ENCODE results near the gene RPS6KA2. TPM values are rescaled to one million over a fixed set of nuclear protein-coding genes. Genes with fewer than 3 reads are reported as not detected.

RPS6KA2 gene
- total and polyA plus RNA-seq, 2 donors (not counting 3 experiments of a cell fraction or from before 2014, with no cell fraction given) = 54.5 to 75.8 TPM

DNA sequence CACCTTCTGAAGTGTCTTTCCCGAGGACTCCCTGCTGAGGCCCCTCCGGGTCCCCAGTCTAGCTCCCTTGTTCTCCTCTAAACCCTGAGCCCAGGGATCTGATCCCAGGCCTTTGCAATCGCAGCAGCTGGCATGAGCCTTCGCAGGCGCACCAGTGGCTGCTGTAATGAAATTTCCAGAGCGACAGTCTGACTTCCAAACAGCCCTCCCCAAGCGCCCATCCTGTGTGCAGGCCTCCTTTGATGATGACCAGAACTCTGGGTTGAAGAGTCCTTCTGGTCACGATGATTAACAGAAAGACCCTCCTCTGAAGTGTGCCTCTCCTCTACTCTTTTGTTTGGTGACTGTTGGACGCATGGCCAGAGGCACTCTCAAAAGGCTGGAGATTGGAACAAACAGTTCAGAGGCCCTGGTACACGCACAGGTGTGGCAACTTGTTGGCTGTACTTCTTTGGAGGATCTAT is 155.2 kb downstream of the RPS6KA2 start:
- intact Hi-C loops (cut with micrococcal nuclease) (no loop called here), dilution Hi-C loops (cut with MboI; ENCODE audit: extremely low pct_ligation_motif_present, low sequenced_read_pairs) (no loop called here)
- H2AFZ ChIP-seq (ENCODE audit: low read depth, low read length) = no peak overlapping the region
- H3K9ac ChIP-seq (replicated peaks; ENCODE audit: extremely low read depth, insufficient read depth, low read length) = no peak overlapping the region
- no peaks in the 10 kb centered on the region for H3K9me3 ChIP-seq (replicated peaks; ENCODE audit: control insufficient read depth, insufficient read depth, low read length)
- no peaks in the 10 kb centered on the region for H3K27me3 ChIP-seq (ENCODE audit: control insufficient read depth in 2 of 2, insufficient read depth in 2 of 2, low read length in 2 of 2)
- ChIA-PET POLR2A (no interaction called here), CTCF (no interaction called here)
- no peaks in the 10 kb centered on the region for H3K79me2 ChIP-seq (ENCODE audit: control insufficient read depth, insufficient read depth, low read length)
- no peak for TF ChIP-seq JUN (IDR thresholded peaks at IDR 0.05; ENCODE audit: borderline replicate concordance, insufficient read depth, insufficient read length, low read depth)
- TF ChIP-seq POLR2AphosphoS5 (IDR thresholded peaks at IDR 0.05; ENCODE audit: insufficient read depth, low read depth, low read length) = no peak
- no peak for TF ChIP-seq POLR2A (IDR thresholded peaks at IDR 0.05; ENCODE audit: low read depth, low read length)
- no peak for TF ChIP-seq EZH2 (IDR thresholded peaks at IDR 0.05; ENCODE audit: borderline replicate concordance, low read depth, low read length, severe bottlenecking)
- no peak for TF ChIP-seq MYC (IDR thresholded peaks at IDR 0.05; ENCODE audit: low read depth, low read length)
- TF ChIP-seq, protein P1, sequence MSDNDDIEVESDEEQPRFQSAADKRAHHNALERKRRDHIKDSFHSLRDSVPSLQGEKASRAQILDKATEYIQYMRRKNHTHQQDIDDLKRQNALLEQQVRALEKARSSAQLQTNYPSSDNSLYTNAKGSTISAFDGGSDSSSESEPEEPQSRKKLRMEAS (IDR thresholded peaks at IDR 0.05; ENCODE audit: insufficient read depth, insufficient read length) = no peak
- TF ChIP-seq FOS (IDR thresholded peaks at IDR 0.05; ENCODE audit: borderline replicate concordance, insufficient read depth, low read length) = no peak
- TF ChIP-seq, protein P2, sequence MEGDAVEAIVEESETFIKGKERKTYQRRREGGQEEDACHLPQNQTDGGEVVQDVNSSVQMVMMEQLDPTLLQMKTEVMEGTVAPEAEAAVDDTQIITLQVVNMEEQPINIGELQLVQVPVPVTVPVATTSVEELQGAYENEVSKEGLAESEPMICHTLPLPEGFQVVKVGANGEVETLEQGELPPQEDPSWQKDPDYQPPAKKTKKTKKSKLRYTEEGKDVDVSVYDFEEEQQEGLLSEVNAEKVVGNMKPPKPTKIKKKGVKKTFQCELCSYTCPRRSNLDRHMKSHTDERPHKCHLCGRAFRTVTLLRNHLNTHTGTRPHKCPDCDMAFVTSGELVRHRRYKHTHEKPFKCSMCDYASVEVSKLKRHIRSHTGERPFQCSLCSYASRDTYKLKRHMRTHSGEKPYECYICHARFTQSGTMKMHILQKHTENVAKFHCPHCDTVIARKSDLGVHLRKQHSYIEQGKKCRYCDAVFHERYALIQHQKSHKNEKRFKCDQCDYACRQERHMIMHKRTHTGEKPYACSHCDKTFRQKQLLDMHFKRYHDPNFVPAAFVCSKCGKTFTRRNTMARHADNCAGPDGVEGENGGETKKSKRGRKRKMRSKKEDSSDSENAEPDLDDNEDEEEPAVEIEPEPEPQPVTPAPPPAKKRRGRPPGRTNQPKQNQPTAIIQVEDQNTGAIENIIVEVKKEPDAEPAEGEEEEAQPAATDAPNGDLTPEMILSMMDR (IDR thresholded peaks at IDR 0.05; ENCODE audit: extremely low read depth in 1 of 2, insufficient read depth in 1 of 2, low read depth in 1 of 2, low read length in 2 of 2) = no peak
- no peak for TF ChIP-seq GATA2 (IDR thresholded peaks at IDR 0.05; ENCODE audit: insufficient read depth, insufficient read length, low read depth, low read length)
- no peak overlapping the region for H3K27ac ChIP-seq (ENCODE audit: insufficient read depth, low read depth, low read length)
- no peaks in the 10 kb centered on the region for H4K20me1 ChIP-seq (replicated peaks; ENCODE audit: control insufficient read depth, extremely low read depth, insufficient read depth, low read length)
- no peak overlapping the region for H3K4me3 ChIP-seq (replicated peaks in 1 of 3; ENCODE audit: insufficient read depth in 1 of 3, low read depth in 1 of 3, low read length in 3 of 3)
- no peaks in the 10 kb centered on the region for H3K9me1 ChIP-seq (replicated peaks; ENCODE audit: control insufficient read depth, extremely low read depth, insufficient read depth, low read length)
- BruUV-seq (replicated peaks) = no TSS peak
- FAIRE-seq (no peak), DNase-seq (ENCODE audit: low read depth, low spot score) (no peak)
- no peaks in the 10 kb centered on the region for H3K4me1 ChIP-seq (ENCODE audit: control insufficient read depth, extremely low read depth, insufficient read depth, low read length)
- H3K36me3 ChIP-seq (ENCODE audit: control insufficient read depth in 2 of 2, extremely low read depth in 1 of 2, insufficient read depth in 2 of 2, low read length in 2 of 2) = peaks cover 0 to 15% of the 10 kb centered on the region in 2 experiments
- H3K4me2 ChIP-seq (ENCODE audit: insufficient read depth, low read length) = no peak overlapping the region

Data from endothelial cell of umbilical vein (primary cell).